Measurements from ENCODE around the gene GRIA1. TPM values are rescaled to one million over a fixed set of nuclear protein-coding genes. Genes with fewer than 3 reads are reported as not detected.

GRIA1 gene
- total RNA-seq, 3 donors from 2014 or later (not counting 1 experiment from before 2014, with no cell fraction given) = not detected

DNA sequence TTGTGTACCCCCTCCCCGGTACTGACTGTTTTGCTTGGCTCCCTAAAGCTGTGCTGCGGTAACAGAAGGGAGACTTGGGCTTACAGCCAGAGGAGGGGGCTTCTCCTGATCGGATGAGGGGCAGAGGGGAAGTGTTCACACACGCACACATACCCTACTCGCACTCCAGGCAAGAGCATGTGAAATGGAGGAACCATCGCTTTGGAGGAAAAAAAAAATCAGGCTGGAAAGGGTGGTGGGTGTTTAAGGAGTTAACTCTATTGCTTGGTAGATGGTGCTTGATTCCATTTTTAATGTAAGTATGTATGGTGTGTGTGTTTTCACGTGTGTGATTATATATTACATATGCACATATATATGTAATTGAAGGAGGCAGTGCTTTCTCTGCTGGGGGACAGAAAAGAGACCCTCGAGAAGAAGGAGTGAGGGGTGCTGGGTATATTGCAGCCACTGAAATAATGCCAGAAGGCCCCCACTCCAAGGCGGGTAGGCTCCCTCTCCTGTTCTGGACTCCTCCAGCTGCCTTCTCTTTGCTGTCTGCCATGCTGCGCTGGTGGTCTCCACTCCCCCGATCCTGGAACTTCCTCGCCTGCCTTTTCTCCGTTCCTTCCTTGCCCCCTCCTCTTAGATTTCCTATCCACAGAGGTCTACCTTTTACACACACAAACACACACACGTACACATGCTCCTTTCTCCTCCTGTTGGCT is 721 bp downstream of the GRIA1 start:
- ATAC-seq (no peak), DNase-seq (no peak)
- Mint-ChIP-seq H3K27me3 (ENCODE audit: low read depth in 2 of 2) (peaks cover 35 to 53% of the 10 kb centered on the region in 2 donors), H3K4me3 (no peak overlapping the region), H3K4me1 (no peaks in the 10 kb centered on the region), H3K27ac (no peak overlapping the region), H3K9me3 (no peaks in the 10 kb centered on the region), H3K36me3 (no peaks in the 10 kb centered on the region)
- Histone ChIP-seq H3K4me3 (ENCODE audit: low read length) (no peak overlapping the region), H3K27me3 (ENCODE audit: control insufficient read depth, insufficient read depth, low read length) (peaks cover 10% of the 10 kb centered on the region), H3K9me3 (ENCODE audit: control insufficient read depth, insufficient read depth, low read length) (no peaks in the 10 kb centered on the region), H3K4me1 (ENCODE audit: control insufficient read depth, insufficient read depth, low read length) (no peaks in the 10 kb centered on the region), H3K36me3 (ENCODE audit: control insufficient read depth, insufficient read depth, low read length) (no peaks in the 10 kb centered on the region), H3K27ac (ENCODE audit: low read length) (no peak overlapping the region)
- 39% methylated on average over 9 of the region's 14 CpGs for WGBS (ENCODE audit: insufficient coverage)
- TF ChIP-seq, protein P1, sequence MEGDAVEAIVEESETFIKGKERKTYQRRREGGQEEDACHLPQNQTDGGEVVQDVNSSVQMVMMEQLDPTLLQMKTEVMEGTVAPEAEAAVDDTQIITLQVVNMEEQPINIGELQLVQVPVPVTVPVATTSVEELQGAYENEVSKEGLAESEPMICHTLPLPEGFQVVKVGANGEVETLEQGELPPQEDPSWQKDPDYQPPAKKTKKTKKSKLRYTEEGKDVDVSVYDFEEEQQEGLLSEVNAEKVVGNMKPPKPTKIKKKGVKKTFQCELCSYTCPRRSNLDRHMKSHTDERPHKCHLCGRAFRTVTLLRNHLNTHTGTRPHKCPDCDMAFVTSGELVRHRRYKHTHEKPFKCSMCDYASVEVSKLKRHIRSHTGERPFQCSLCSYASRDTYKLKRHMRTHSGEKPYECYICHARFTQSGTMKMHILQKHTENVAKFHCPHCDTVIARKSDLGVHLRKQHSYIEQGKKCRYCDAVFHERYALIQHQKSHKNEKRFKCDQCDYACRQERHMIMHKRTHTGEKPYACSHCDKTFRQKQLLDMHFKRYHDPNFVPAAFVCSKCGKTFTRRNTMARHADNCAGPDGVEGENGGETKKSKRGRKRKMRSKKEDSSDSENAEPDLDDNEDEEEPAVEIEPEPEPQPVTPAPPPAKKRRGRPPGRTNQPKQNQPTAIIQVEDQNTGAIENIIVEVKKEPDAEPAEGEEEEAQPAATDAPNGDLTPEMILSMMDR (IDR thresholded peaks at IDR 0.05) = no peak
- intact Hi-C loops (cut with micrococcal nuclease) = no loop called here

DNA sequence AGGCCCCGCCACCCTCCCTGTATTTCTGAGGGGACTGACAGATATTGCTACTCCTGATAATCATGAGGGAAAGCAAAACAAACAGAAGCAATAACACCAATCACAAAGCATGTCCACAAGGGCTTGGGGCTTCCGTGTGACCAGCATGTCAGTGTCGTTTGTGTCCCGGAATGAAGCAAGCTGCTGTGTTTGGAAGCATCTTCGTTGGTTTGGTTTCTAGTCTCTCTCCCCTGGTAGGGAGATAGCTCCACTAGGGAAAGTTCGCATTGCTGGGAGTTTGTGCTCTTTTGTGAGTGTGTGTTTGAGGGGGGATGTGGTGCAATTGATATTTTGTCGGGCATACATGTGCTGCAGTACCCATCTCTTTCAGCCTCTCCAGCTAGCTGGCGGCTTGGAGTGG is 1.4 kb downstream of the GRIA1 start:
- Histone ChIP-seq H3K4me1 (ENCODE audit: control insufficient read depth, insufficient read depth, low read length) (no peaks in the 10 kb centered on the region), H3K4me3 (ENCODE audit: low read length) (no peak overlapping the region), H3K27ac (ENCODE audit: low read length) (no peak overlapping the region), H3K27me3 (ENCODE audit: control insufficient read depth, insufficient read depth, low read length) (peaks cover 10% of the 10 kb centered on the region), H3K36me3 (ENCODE audit: control insufficient read depth, insufficient read depth, low read length) (no peaks in the 10 kb centered on the region), H3K9me3 (ENCODE audit: control insufficient read depth, insufficient read depth, low read length) (no peaks in the 10 kb centered on the region)
- Mint-ChIP-seq H3K4me3 (no peak overlapping the region), H3K27me3 (ENCODE audit: low read depth in 2 of 2) (peaks cover 35 to 53% of the 10 kb centered on the region in 2 donors), H3K27ac (no peak overlapping the region), H3K36me3 (no peaks in the 10 kb centered on the region), H3K9me3 (no peaks in the 10 kb centered on the region), H3K4me1 (no peaks in the 10 kb centered on the region)
- WGBS (ENCODE audit: insufficient coverage) = 49% methylated on average over 8 of the region's 8 CpGs
- TF ChIP-seq, protein P1 (IDR thresholded peaks at IDR 0.05) = no peak
- ATAC-seq = no peak
- no peak for DNase-seq
- intact Hi-C loops (cut with micrococcal nuclease) = no loop called here

DNA sequence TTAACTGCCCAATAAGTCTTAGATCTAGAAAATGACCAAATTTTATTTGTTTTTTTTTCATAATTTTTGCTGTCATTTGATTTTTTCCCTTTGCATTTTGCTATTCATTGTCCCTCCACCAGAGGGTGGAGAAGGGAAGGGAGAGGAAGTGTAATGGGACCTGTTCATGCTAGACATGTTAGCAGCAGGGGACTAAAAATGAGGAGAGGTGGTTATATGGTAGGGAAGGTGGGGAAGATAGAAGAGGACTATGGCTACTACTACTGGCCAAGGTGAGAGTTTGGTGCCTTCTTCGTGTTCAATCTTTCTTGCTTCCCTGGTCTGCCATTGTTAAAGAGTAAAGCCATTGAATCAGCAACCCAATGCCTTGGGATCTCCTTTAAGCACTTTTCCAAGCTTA is 6.4 kb downstream of the GRIA1 start:
- no peaks in the 10 kb centered on the region for H3K4me1 Mint-ChIP-seq
- H3K9me3 ChIP-seq (ENCODE audit: control insufficient read depth, insufficient read depth, low read length) = no peaks in the 10 kb centered on the region
- ATAC-seq (no peak), DNase-seq (no peak)
- TF ChIP-seq, protein P1 (IDR thresholded peaks at IDR 0.05) = no peak
- no peak overlapping the region for H3K4me3 ChIP-seq (ENCODE audit: low read length)
- no peak overlapping the region for H3K4me3 Mint-ChIP-seq
- peaks cover 12 to 21% of the 10 kb centered on the region in 2 donors for H3K27me3 Mint-ChIP-seq (ENCODE audit: low read depth in 2 of 2)
- no peak overlapping the region for H3K27ac Mint-ChIP-seq
- no peaks in the 10 kb centered on the region for H3K9me3 Mint-ChIP-seq
- intact Hi-C loops (cut with micrococcal nuclease) = loop anchor here (2.0 kb wide), 1 partner anchor 468 kb away; no protein-coding TSS in a partner anchor
- WGBS (ENCODE audit: insufficient coverage) = 63% methylated on average over 1 of the region's 1 CpG
- H3K27ac ChIP-seq (ENCODE audit: low read length) = no peak overlapping the region
- H3K4me1 ChIP-seq (ENCODE audit: control insufficient read depth, insufficient read depth, low read length) = no peaks in the 10 kb centered on the region
- no peaks in the 10 kb centered on the region for H3K36me3 Mint-ChIP-seq
- peaks cover 3% of the 10 kb centered on the region for H3K27me3 ChIP-seq (ENCODE audit: control insufficient read depth, insufficient read depth, low read length)
- no peaks in the 10 kb centered on the region for H3K36me3 ChIP-seq (ENCODE audit: control insufficient read depth, insufficient read depth, low read length)

DNA sequence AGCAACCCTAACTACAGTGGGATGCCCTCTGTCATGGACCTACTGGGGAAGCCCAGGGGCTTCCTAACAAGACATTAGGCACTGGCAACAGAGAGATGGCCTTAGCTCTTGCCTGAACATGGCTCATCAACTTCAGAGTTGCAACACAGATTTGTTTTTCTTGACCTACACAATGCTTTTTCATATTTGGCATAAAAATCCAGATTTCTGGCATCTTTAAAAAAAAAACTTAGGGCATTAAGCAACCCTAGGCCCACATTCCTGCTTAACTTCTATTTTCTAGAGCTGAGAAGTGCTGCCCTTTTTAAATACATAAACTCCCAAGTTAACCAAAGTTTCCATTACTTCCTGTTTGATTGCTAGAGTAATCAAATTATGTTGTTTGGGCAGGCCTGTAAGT is 8.0 kb downstream of the GRIA1 start:
- ATAC-seq (no peak), DNase-seq (no peak)
- H3K9me3 ChIP-seq (ENCODE audit: control insufficient read depth, insufficient read depth, low read length) = no peaks in the 10 kb centered on the region
- Mint-ChIP-seq H3K4me1 (no peaks in the 10 kb centered on the region), H3K36me3 (no peaks in the 10 kb centered on the region), H3K27ac (no peak overlapping the region), H3K27me3 (ENCODE audit: low read depth in 2 of 2) (peaks cover 4 to 8% of the 10 kb centered on the region in 2 donors), H3K9me3 (no peaks in the 10 kb centered on the region), H3K4me3 (no peak overlapping the region)
- intact Hi-C loops (cut with micrococcal nuclease) = no loop called here
- H3K36me3 ChIP-seq (ENCODE audit: control insufficient read depth, insufficient read depth, low read length) = no peaks in the 10 kb centered on the region
- H3K27me3 ChIP-seq (ENCODE audit: control insufficient read depth, insufficient read depth, low read length) = no peaks in the 10 kb centered on the region
- TF ChIP-seq, protein P1 (IDR thresholded peaks at IDR 0.05) = no peak
- no peak overlapping the region for H3K27ac ChIP-seq (ENCODE audit: low read length)
- no peaks in the 10 kb centered on the region for H3K4me1 ChIP-seq (ENCODE audit: control insufficient read depth, insufficient read depth, low read length)
- H3K4me3 ChIP-seq (ENCODE audit: low read length) = no peak overlapping the region
